GM13977 (cell line): ENCODE data around the gene NAT16.
"Not testable (repeated sequence)": the region's sequence is repeated elsewhere in the genome, so short reads cannot be mapped to it uniquely, and the experiment has no call there.

ENCODE experiments used
- DNase-seq: peaks from one replicate; pipeline ENCODE4 v3.0.0; 2012; ENCODE audit warnings: low spot score
- CTCF ChIP-seq: IDR thresholded peaks from 2 replicates; pipeline ENCODE4 v1.5.1; 2012; ENCODE audit warnings: mild to moderate bottlenecking, control low read depth; ENCODE audit not compliant: insufficient read depth; ENCODE audit errors: extremely low read depth, missing control alignments
- in situ Hi-C: fragments of 300-500 bp; cut with MboI; formaldehyde crosslinking; loops from one replicate; pipeline ENCODE4 v1.12.0; 2022; ENCODE audit warnings: low sequenced_read_pairs, low pct_unique_long_range_greater_than_20kb, mixed read lengths, inconsistent platforms; ENCODE audit not compliant: unreplicated experiment

The NAT16 gene

GRCh38 chr7:101211501-101211900 lies 31.4 kb upstream of the NAT16 start:
- in situ Hi-C loops = no loop called here
- no peak for TF ChIP-seq CTCF
- no peak for DNase-seq

DNA sequence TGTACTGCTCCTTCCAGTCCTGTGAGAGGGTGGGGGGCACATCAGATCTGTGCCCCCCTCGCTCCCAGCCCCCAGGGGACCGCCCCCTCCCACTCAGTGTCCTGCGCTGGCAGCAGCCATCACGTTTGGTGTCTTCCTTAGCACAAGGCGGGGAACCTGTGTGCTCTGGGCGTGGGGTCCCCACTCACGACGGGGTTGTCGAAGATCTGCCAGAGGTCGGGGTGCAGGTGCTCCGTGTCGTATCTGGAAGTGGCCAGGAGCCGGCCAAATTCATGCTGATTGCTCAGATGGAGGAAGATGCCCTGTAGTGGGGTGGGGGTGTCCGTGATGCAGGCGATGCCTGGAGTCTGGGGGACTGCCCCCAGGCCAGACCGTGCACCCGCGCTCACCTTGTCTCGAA lies 30.1 kb upstream of the NAT16 start:
- in situ Hi-C loops = no loop called here
- no peak for DNase-seq
- no peak for TF ChIP-seq CTCF

DNA sequence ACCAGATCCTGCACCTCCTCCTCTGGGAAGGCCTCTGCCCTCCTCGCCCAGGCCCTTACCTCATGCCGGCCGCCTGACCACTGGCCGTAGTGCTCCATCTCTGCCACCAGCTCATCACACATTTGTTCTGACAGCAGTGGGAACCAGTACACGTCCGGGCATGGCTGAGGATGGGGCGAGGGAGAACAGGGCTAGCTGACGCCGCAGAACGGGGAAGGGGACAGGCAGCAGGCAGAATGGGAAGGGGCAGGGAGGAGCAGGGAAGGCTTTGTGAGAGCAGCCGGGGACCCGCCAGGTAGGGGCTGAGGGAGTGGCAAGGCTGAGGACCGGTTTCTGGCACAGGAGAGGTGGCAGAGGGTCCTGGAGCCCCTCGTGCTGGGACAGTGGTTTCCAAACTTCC lies 28.7 kb upstream of the NAT16 start:
- in situ Hi-C loops = no loop called here
- TF ChIP-seq CTCF = no peak
- DNase-seq = no peak

DNA sequence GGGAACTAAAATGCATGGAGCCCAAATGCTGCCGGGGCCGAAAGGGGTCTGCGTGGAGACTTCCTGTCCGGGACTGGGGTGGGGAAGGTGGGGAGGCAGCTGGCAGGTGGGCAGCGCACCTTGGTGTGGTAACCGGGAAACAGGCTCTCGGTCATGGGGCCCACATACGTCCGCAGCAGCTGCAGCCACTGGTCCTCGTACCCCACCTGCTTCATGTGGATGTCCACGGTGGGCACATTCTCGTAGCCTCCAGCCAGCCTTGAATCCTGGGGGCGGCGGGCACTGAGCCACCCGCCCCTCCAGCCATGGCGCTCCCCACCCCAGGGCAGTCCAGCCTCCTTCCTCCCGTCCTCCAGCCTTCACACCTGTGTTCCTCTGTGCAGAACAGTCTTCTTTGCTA lies 27.4 kb upstream of the NAT16 start:
- no peak for DNase-seq
- in situ Hi-C loops = no loop called here
- TF ChIP-seq CTCF = no peak

DNA sequence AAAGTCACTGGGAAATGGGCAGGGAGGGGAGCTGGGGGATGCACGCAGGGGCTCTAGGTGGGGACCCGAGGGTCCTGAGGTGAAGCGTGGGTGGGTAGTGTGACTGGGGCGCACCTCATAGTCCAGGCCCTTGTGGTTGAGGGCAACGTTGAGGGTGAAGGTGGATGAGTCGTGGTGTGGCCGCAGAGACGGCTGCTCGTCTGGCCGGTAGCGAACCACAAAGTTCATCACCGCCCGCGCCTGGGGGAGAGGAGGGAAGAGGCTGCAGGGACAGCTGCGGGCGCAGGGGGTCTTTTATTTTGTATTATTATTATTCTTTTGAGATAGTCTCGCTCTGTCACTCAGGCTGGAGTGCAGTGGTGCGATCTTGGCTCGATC lies 26.6 kb upstream of the NAT16 start:
- DNase-seq = no peak
- in situ Hi-C loops = no loop called here
- TF ChIP-seq CTCF = no peak

GRCh38 chr7:101205901-101206664 lies 26.0 kb upstream of the NAT16 start:
- in situ Hi-C loops = no loop called here
- TF ChIP-seq CTCF = no peak
- DNase-seq = no peak

DNA sequence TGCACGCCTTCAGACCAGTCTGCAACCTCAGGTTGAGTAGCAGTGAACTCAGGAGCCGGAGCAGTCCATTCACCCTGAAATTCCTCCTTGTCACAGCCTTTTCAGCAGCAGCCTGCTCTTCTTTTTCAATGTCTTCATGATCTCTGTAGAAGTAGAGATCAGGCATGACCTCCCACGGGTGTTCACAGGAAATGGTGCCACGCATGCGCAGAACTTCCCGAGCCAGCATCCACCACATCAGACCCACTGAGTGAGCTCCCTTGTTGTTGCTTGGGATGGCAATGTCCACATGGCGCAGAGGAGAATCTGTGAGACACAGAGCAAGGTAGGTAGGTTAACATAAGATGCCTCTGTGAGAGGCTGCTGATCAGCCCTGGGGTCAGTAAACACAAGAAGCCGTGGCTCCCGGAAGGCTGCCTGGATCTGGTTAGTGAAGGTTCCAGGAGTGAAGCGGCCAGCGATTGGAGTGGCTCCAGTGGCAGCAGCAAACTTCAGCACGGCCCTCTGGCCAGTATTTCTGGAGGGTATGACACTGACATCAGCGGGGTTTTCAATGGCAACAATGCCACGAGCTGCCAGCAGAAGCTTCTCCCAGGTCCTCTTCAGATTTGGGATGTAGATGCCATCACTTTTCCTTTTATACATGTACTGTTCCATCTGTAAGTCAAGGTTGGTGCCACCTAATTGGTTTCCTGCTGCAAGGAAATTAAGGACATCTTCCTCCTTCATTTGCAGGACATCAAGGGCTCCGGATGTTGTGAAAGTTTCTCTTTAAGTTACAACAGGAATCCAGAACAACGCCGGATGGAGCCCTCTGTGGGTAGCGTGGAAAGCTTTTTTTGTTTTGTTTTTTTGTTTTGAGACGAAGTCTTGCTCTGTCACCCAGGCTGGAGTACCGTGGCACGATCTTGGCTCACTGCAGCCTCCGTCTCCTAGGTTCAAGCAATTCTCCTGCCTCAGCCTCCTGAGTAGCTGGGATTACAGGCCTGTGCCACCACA lies 23.9 kb upstream of the NAT16 start:
- in situ Hi-C loops = not testable (repeated sequence)

More for the DNA sequence above, 23.9 kb upstream of the NAT16 start:
- not testable (repeated sequence) for DNase-seq
